Measurements from ENCODE around the gene LAMA2. TPM values are rescaled to one million over a fixed set of nuclear protein-coding genes. Genes with fewer than 3 reads are reported as not detected.

The LAMA2 gene
- polyA plus RNA-seq, 5 donors, result 28.8 to 67.6 (median 54.6) TPM

GRCh38 chr6:129207832-129208231, 324.9 kb downstream of the LAMA2 start:
- no peak for DNase-seq

GRCh38 chr6:129208415-129209034, 325.6 kb downstream of the LAMA2 start:
- DNase-seq, result no peak

GRCh38 chr6:129209355-129209754, 326.4 kb downstream of the LAMA2 start:
- no peak for DNase-seq

GRCh38 chr6:129210684-129211083, 327.7 kb downstream of the LAMA2 start:
- DNase-seq, result no peak

- no peak for DNase-seq
These were observed 328.7 kb downstream of the LAMA2 start for GRCh38 chr6:129211626-129212025.

GRCh38 chr6:129212081-129212480, 329.1 kb downstream of the LAMA2 start:
- DNase-seq, result no peak

- DNase-seq, result no peak
These were observed 332.3 kb downstream of the LAMA2 start for GRCh38 chr6:129215246-129215645.

GRCh38 chr6:129215916-129216520, 333.1 kb downstream of the LAMA2 start:
- DNase-seq, result no peak

- no peak for DNase-seq
These were observed 334.8 kb downstream of the LAMA2 start for GRCh38 chr6:129217701-129218100.

- no peak for DNase-seq
These were observed 350.7 kb downstream of the LAMA2 start for GRCh38 chr6:129233458-129234134.

GRCh38 chr6:129235167-129236000, 352.4 kb downstream of the LAMA2 start:
- DNase-seq, result peak in 1 of 2 donors; percentile 54

GRCh38 chr6:129236001-129236517, 353.1 kb downstream of the LAMA2 start:
- DNase-seq, result peak in 1 of 2 donors; percentile 47

GRCh38 chr6:129238991-129239390, 356.1 kb downstream of the LAMA2 start:
- DNase-seq, result no peak

GRCh38 chr6:129239825-129240491, 357.0 kb downstream of the LAMA2 start:
- no peak for DNase-seq

GRCh38 chr6:129240492-129240853, 357.5 kb downstream of the LAMA2 start:
- no peak for DNase-seq

GRCh38 chr6:129242546-129242945, 359.6 kb downstream of the LAMA2 start:
- peak in 1 of 2 donors; percentile 68 for DNase-seq

- no peak for DNase-seq
These were observed 360.4 kb downstream of the LAMA2 start for GRCh38 chr6:129243377-129243776.

- no peak for DNase-seq
These were observed 366.0 kb downstream of the LAMA2 start for GRCh38 chr6:129248946-129249345.

GRCh38 chr6:129251669-129252376, 368.9 kb downstream of the LAMA2 start:
- peak in 1 of 2 donors; percentile 54 for DNase-seq

- DNase-seq, result no peak
These were observed 369.6 kb downstream of the LAMA2 start for GRCh38 chr6:129252377-129253071.

Data from right lung (tissue), 5 donors.